ENCODE data around the gene CACNB4.
"Not testable (repeated sequence)": the region's sequence is repeated elsewhere in the genome, so short reads cannot be mapped to it uniquely, and the experiment has no call there.

CACNB4 gene

DNA sequence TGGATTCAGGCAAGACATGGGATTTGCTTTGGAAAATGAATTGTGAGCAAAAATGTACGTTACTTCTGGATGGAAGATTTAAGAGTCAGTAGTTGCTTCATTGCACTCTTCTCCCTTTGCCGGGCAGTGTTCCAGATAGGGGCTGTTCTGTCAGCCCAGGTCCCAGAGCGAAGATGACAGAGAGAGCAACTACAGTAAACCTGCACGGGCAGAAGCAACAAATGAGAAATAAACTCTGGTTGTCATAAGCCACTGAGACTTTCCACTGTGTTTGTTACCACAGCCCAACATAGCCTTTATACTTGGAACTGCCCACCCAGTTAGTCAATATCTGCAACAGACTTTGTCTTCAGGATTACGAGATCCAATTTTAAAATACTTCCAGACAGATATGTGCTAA is 83.3 kb downstream of the CACNB4 start:
- no peak for DNase-seq

DNA sequence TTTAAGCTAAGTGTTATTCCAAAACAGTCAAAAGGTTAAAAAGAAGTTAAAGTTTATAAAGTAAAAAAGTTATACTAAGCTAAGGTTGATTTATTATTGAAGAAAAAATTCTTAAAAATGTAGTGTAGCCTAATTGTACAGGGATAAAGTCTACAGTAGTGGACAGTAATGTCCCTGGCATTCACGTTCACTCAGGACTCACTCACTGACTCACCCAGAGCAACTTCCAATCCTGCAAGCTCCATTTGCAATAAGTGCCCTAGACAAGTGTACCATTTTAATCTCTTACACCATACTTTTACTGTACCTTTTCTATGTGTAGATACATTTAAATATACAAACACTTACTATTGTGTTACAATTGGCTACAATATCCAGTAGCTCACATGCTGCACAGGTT is 86.1 kb downstream of the CACNB4 start:
- no peak for DNase-seq

DNA sequence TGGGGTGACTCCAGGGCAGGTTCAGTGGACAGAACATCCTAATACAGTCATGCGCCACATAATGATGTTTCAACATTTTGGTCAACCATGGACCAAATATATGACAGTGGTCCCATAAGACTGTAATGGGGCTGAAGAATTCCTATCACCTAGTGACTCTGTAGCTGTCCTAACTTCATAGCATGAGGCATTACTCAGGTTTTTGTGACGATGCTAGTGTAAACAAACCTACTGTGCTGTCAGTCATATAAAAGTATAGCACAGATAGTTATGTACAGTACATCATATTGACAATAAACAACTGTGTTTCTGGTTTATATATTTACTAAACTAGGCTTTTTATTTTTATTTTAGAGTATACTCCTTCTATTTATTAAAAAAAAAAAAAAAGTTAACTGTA is 87.1 kb downstream of the CACNB4 start:
- DNase-seq: no peak

DNA sequence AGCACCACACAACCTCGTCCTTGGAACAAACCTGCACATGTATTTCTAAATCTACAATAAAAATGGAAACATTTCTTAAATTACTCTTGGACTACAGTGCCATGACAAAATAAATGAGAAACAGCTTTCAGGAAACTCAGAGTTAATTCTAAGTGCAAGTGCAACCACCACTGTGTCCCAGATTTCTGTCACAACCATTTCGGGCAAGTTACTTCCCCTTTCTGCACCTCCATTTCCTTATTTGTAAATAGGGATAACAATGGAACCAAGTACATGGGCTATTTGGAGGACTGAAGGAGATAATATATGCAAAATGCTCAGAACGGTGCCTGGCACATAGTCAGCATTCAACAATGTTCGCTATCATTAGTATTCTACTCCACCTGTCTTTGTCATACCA is 93.2 kb downstream of the CACNB4 start:
- DNase-seq: no peak

- not testable (repeated sequence) for DNase-seq
Measured at GRCh38 chr2:152003283-152003682, 95.6 kb downstream of the CACNB4 start.

DNA sequence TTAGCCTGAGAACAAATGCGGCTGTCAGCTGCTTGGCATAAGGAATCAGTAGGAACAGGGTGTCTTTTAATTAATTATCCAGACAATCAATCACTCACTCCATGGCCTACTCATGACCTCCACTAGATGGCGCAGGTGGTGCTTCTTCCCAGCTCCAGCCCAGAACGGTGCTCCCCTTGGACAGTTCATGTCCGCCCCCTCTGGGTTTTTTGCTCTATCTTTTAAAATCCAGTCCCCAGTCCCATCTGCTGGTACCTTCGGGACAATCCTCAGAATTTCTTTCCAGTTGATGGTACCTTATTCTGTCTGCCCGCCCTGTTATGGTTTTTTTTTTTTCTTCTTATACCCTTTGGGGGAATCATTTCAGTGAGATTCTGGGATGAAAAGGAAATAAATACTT is 99.8 kb downstream of the CACNB4 start:
- DNase-seq: peak; percentile 78

DNA sequence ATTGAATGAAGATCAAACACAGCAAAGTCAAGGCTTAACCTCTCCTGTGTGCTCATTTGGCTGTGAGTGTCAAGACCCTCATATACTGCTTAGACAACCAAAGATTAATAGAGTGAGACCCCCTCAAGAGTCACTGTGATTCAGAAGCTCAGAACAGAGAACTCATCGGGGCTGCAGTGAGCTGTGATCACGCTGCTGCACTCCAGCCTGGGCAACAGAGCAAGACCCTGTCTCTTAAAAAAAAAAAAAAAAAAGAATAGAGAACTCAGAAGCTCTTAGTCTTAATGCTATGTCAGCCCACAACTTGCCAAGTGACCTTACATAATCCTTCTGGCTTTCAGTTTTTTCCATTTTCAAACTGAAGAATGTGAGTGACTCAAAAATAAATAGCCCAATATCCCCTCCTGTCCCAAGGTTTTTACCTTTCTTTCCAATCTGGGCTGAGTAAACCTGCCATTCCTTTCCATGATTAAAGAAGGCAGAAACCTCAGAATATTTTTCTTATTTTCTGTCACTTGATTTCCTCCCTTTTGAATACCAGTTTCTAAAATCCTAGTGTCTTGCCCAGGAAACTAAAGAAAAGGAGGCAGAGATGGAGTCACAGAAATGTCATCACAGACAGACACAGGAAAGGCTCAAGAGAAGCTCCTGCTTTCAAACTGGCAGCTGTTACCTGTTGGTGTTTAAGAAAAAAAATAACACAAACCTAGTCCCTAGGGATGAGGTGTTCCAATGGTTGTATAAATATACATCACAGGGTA is 102.4 kb downstream of the CACNB4 start:
- no peak for DNase-seq

DNA sequence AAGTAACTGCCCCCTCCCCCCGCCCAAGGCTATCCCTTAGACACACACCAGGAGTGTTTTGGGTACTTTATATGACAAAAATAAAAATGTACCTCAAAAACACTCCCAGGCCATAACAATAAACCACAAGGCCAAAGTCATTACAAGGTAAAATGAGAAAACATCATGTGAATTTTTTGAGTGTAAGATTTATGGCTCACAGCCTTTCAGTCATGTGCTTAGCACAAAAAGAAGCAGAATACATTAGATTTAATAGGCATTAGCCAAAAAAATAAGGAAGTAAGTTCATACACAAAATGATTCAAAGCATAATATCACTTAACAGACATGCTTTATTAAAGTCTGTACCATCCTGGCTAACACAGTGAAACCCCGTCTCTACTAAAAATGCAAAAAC is 103.7 kb downstream of the CACNB4 start:
- no peak for DNase-seq

GRCh38 chr2:151994178-151994577 is 104.7 kb downstream of the CACNB4 start:
- DNase-seq: not testable (repeated sequence)

- no peak for DNase-seq
Measured at GRCh38 chr2:151991010-151991409, 107.8 kb downstream of the CACNB4 start.

- DNase-seq: no peak
Measured at GRCh38 chr2:151989378-151989777, 109.5 kb downstream of the CACNB4 start.

- DNase-seq: no peak
Measured at GRCh38 chr2:151987484-151987883, 111.4 kb downstream of the CACNB4 start.

GRCh38 chr2:151984424-151985083 is 114.3 kb downstream of the CACNB4 start:
- DNase-seq: no peak

- DNase-seq: no peak
Measured at GRCh38 chr2:151983221-151983620, 115.6 kb downstream of the CACNB4 start.

GRCh38 chr2:151981886-151982285 is 117.0 kb downstream of the CACNB4 start:
- no peak for DNase-seq

DNA sequence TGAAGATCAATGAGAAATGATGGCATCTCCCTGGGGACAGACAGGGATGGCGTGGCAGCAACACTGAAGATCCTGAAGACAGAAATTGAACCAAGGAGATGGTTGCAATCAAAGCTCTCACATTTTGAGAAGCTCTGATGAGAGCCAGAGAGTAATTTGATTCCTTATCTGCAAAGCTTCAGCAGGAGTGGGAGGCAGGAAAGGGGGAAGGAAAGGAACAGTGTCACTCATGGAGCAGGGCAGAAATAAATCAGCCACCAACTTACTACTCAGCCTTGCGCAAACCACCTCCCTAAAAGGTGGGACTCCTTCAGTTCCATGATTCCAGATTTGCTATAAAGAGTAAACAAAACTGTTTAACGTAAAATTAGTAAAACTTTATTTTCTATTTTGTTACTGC is 119.2 kb downstream of the CACNB4 start:
- no peak for DNase-seq

GRCh38 chr2:151978709-151979108 is 120.1 kb downstream of the CACNB4 start:
- DNase-seq: no peak

DNA sequence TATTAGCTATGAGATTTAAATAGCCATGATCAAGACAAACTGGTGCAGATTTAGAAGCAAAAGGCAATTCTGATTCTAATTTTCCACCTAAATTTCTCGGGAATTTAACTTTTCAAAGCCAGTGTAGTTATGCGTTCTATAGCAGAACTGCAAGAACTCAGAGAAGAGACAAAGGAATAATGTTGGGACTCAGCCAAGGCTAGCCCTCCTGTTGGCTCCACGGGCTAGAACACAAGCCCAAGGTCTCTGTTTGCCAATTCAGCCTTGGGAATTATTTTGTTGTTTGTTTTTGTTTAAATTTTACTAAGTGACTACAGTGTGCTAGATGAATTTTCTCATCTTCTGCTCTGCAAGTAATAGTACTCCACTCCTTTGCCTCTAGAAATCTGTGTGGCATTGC is 121.2 kb downstream of the CACNB4 start:
- DNase-seq: no peak

- DNase-seq: no peak
Measured at GRCh38 chr2:151976945-151977353, 121.9 kb downstream of the CACNB4 start.

GRCh38 chr2:151975460-151976414 is 123.1 kb downstream of the CACNB4 start:
- DNase-seq: no peak

GRCh38 chr2:151974988-151975387 is 123.9 kb downstream of the CACNB4 start:
- DNase-seq: no peak

GRCh38 chr2:151973901-151974199 is 125.0 kb downstream of the CACNB4 start:
- DNase-seq: no peak

DNA sequence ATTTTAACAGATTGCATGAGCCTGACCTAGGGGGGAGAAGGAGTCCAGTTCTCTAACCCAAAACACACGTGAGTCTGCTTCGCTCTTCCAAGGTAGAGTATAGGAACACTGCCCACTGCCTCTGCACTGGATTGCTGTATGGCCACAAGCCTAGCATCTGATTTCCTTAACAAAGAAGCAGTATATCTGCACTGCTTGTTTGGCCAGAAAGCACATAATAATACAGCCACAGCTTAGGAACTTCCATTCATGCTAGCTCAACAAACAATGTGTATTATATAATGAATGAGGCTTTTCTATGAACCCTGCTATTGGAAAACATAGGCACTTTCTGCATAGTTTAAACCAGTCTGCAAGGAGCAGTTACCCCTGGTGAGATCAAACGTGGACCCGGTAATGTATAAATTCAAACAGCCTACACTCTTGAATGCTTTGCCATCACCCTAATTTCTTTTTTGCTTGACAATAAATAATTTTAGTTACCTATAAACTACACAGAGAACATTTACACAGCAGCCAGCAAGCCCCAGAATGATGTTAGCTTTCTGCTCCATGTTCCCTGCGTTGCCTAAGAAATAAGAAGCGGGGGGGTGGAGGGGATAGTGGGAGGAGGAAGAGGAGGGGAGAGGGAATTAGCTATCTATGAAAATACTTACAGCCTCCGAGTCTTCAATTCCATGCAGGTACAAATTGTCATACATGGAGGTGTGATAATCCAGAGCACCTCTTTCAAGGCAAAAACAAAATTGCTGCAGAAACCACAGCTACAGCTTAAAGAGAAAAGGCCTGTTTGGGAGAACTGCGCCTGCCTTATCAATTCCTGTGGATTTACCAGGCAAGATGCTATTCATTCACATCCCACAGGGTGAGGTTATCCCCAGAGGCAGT is 125.6 kb downstream of the CACNB4 start:
- no peak for DNase-seq

All from hematopoietic multipotent progenitor cell treated with erythropoietin and hydrocortisone succinate and interleukin-3 and kit ligand, for 6 days (in vitro differentiated cells).